ENCODE results near the gene CFAP20DC. TPM values are rescaled to one million over a fixed set of nuclear protein-coding genes. Genes with fewer than 3 reads are reported as not detected.
A peak's percentile ranks its signal among the peaks of the same experiment; 100 is the strongest.
"Not testable (repeated sequence)": the region's sequence is repeated elsewhere in the genome, so short reads cannot be mapped to it uniquely, and the experiment has no call there.

The CFAP20DC gene
- polyA plus RNA-seq, 1 donor from 2014 or later = 0.53 TPM

- H3K4me1 Mint-ChIP-seq = peaks cover 0 to 5% (median 0%) of the 10 kb centered on the region in 3 donors
These were observed 50.6 kb downstream of the CFAP20DC start for GRCh38 chr3:58999134-58999773.

GRCh38 chr3:58998476-58999117 is 51.2 kb downstream of the CFAP20DC start:
- Mint-ChIP-seq H3K9me3 (peaks cover 0 to 2% (median under 1%) of the 10 kb centered on the region in 3 donors), H3K27ac (no peak overlapping the region), H3K36me3 (no peaks in the 10 kb centered on the region), H3K4me3 (no peak overlapping the region), H3K27me3 (peaks cover 3% of the 10 kb centered on the region), H3K4me1 (peaks cover 0 to 5% (median 0%) of the 10 kb centered on the region in 3 donors)

More at GRCh38 chr3:58999134-58999773, 50.6 kb downstream of the CFAP20DC start:
- no peak overlapping the region for H3K27ac Mint-ChIP-seq
- no peaks in the 10 kb centered on the region for H3K36me3 Mint-ChIP-seq
- H3K4me3 Mint-ChIP-seq = no peak overlapping the region
- H3K9me3 Mint-ChIP-seq = peaks cover 0 to 2% (median 0%) of the 10 kb centered on the region in 3 donors
- peaks cover 3% of the 10 kb centered on the region for H3K27me3 Mint-ChIP-seq

GRCh38 chr3:58996730-58997129 is 53.1 kb downstream of the CFAP20DC start:
- Mint-ChIP-seq H3K36me3 (no peaks in the 10 kb centered on the region), H3K4me3 (no peak overlapping the region), H3K27me3 (peaks cover 4% of the 10 kb centered on the region), H3K4me1 (peaks cover 0 to 5% (median 0%) of the 10 kb centered on the region in 3 donors), H3K27ac (no peak overlapping the region), H3K9me3 (peaks cover 0 to 4% (median 2%) of the 10 kb centered on the region in 3 donors)

GRCh38 chr3:58994746-58995330 is 55.0 kb downstream of the CFAP20DC start:
- H3K9me3 Mint-ChIP-seq = peaks cover 0 to 4% (median 2%) of the 10 kb centered on the region in 3 donors
- no peak overlapping the region for H3K27ac Mint-ChIP-seq
- no peaks in the 10 kb centered on the region for H3K36me3 Mint-ChIP-seq
- peaks cover 1% of the 10 kb centered on the region for H3K27me3 Mint-ChIP-seq
- H3K4me3 Mint-ChIP-seq = peak overlapping the region in 1 of 4 donors; percentile 77
- peaks cover 0 to 5% (median 0%) of the 10 kb centered on the region in 3 donors for H3K4me1 Mint-ChIP-seq

- Mint-ChIP-seq H3K4me3 (no peak overlapping the region), H3K27me3 (peaks cover 1% of the 10 kb centered on the region)
These were observed 56.3 kb downstream of the CFAP20DC start for GRCh38 chr3:58993547-58993946.

GRCh38 chr3:58991623-58992022 is 58.2 kb downstream of the CFAP20DC start:
- Mint-ChIP-seq H3K4me3 (no peak overlapping the region), H3K27me3 (peaks cover 1% of the 10 kb centered on the region), H3K36me3 (no peaks in the 10 kb centered on the region), H3K9me3 (peaks cover 0 to 4% (median 2%) of the 10 kb centered on the region in 3 donors), H3K4me1 (peaks cover 0 to 5% (median 0%) of the 10 kb centered on the region in 3 donors), H3K27ac (no peak overlapping the region)

More at GRCh38 chr3:58993547-58993946, 56.3 kb downstream of the CFAP20DC start:
- H3K36me3 Mint-ChIP-seq = no peaks in the 10 kb centered on the region
- H3K27ac Mint-ChIP-seq = no peak overlapping the region
- peaks cover 0 to 5% (median 0%) of the 10 kb centered on the region in 3 donors for H3K4me1 Mint-ChIP-seq
- peaks cover 0 to 4% (median 2%) of the 10 kb centered on the region in 3 donors for H3K9me3 Mint-ChIP-seq

- Mint-ChIP-seq H3K27me3 (peaks cover 1% of the 10 kb centered on the region), H3K27ac (no peak overlapping the region), H3K36me3 (no peaks in the 10 kb centered on the region), H3K9me3 (peaks cover 0 to 4% (median 2%) of the 10 kb centered on the region in 3 donors), H3K4me1 (peaks cover 0 to 5% (median 0%) of the 10 kb centered on the region in 3 donors), H3K4me3 (no peak overlapping the region)
These were observed 58.8 kb downstream of the CFAP20DC start for GRCh38 chr3:58991026-58991425.

GRCh38 chr3:58989955-58990354 is 59.9 kb downstream of the CFAP20DC start:
- Mint-ChIP-seq H3K36me3 (peaks cover 3% of the 10 kb centered on the region), H3K9me3 (peaks cover 0 to 4% (median 4%) of the 10 kb centered on the region in 3 donors), H3K4me1 (peaks cover 0 to 5% (median 5%) of the 10 kb centered on the region in 3 donors), H3K27ac (no peak overlapping the region), H3K27me3 (peaks cover 1% of the 10 kb centered on the region), H3K4me3 (no peak overlapping the region)

- no peak overlapping the region for H3K4me3 Mint-ChIP-seq
- H3K36me3 Mint-ChIP-seq = peaks cover 3% of the 10 kb centered on the region
- H3K27me3 Mint-ChIP-seq = peaks cover 1% of the 10 kb centered on the region
- H3K9me3 Mint-ChIP-seq = peaks cover 0 to 4% (median 4%) of the 10 kb centered on the region in 3 donors
- no peak overlapping the region for H3K27ac Mint-ChIP-seq
- peaks cover 0 to 5% (median 0%) of the 10 kb centered on the region in 3 donors for H3K4me1 Mint-ChIP-seq
These were observed 60.7 kb downstream of the CFAP20DC start for GRCh38 chr3:58989163-58989562.

GRCh38 chr3:58988041-58988440 is 61.8 kb downstream of the CFAP20DC start:
- no peak overlapping the region for H3K27ac Mint-ChIP-seq

GRCh38 chr3:58986654-58987053 is 63.2 kb downstream of the CFAP20DC start:
- Mint-ChIP-seq H3K27ac (no peak overlapping the region), H3K36me3 (peaks cover 3% of the 10 kb centered on the region), H3K27me3 (no peaks in the 10 kb centered on the region), H3K9me3 (peaks cover 0 to 4% (median 0%) of the 10 kb centered on the region in 3 donors), H3K4me3 (no peak overlapping the region), H3K4me1 (peaks cover 0 to 5% (median 0%) of the 10 kb centered on the region in 3 donors)

More at GRCh38 chr3:58988041-58988440, 61.8 kb downstream of the CFAP20DC start:
- no peak overlapping the region for H3K4me3 Mint-ChIP-seq
- peaks cover 0 to 4% (median 0%) of the 10 kb centered on the region in 3 donors for H3K9me3 Mint-ChIP-seq
- peaks cover 3% of the 10 kb centered on the region for H3K36me3 Mint-ChIP-seq
- H3K4me1 Mint-ChIP-seq = peaks cover 0 to 5% (median 0%) of the 10 kb centered on the region in 3 donors
- H3K27me3 Mint-ChIP-seq = no peaks in the 10 kb centered on the region

- H3K4me3 Mint-ChIP-seq = no peak overlapping the region
- peaks cover 0 to 3% (median 0%) of the 10 kb centered on the region in 3 donors for H3K9me3 Mint-ChIP-seq
- H3K36me3 Mint-ChIP-seq = peaks cover 1% of the 10 kb centered on the region
- H3K27me3 Mint-ChIP-seq = no peaks in the 10 kb centered on the region
- H3K4me1 Mint-ChIP-seq = no peaks in the 10 kb centered on the region
- H3K27ac Mint-ChIP-seq = no peak overlapping the region
These were observed 70.0 kb downstream of the CFAP20DC start for GRCh38 chr3:58979840-58980239.

GRCh38 chr3:58973796-58974195 is 76.0 kb downstream of the CFAP20DC start:
- no peaks in the 10 kb centered on the region for H3K27me3 Mint-ChIP-seq
- peaks cover 0 to 3% (median 0%) of the 10 kb centered on the region in 3 donors for H3K9me3 Mint-ChIP-seq
- no peak overlapping the region for H3K4me3 Mint-ChIP-seq
- peaks cover 1% of the 10 kb centered on the region for H3K36me3 Mint-ChIP-seq
- no peaks in the 10 kb centered on the region for H3K4me1 Mint-ChIP-seq
- H3K27ac Mint-ChIP-seq = no peak overlapping the region

GRCh38 chr3:58967866-58968265 is 82.0 kb downstream of the CFAP20DC start:
- H3K9me3 Mint-ChIP-seq, H3K27ac Mint-ChIP-seq, H3K36me3 Mint-ChIP-seq, H3K4me1 Mint-ChIP-seq, H3K4me3 Mint-ChIP-seq, H3K27me3 Mint-ChIP-seq: not testable (repeated sequence)

- no peaks in the 10 kb centered on the region for H3K4me1 Mint-ChIP-seq
- no peak overlapping the region for H3K4me3 Mint-ChIP-seq
- no peak overlapping the region for H3K27ac Mint-ChIP-seq
- peaks cover 1% of the 10 kb centered on the region for H3K27me3 Mint-ChIP-seq
- H3K9me3 Mint-ChIP-seq = peaks cover 0 to 2% (median under 1%) of the 10 kb centered on the region in 3 donors
- no peaks in the 10 kb centered on the region for H3K36me3 Mint-ChIP-seq
These were observed 84.0 kb downstream of the CFAP20DC start for GRCh38 chr3:58965865-58966264.

Measured in IgD-negative memory B cell (primary cell).